HG03378 (cell line): Measurements from ENCODE around the gene DAPK3.
"Not testable (repeated sequence)": the region's sequence is repeated elsewhere in the genome, so short reads cannot be mapped to it uniquely, and the experiment has no call there.

ENCODE experiments used
- ATAC-seq: cut with Tn5 transposase; IDR thresholded peaks from one replicate; pipeline ENCODE4 v1.9.1; 2021; ENCODE audit warnings: mild to moderate bottlenecking, moderate library complexity; ENCODE audit not compliant: unreplicated experiment

The DAPK3 gene

DNA sequence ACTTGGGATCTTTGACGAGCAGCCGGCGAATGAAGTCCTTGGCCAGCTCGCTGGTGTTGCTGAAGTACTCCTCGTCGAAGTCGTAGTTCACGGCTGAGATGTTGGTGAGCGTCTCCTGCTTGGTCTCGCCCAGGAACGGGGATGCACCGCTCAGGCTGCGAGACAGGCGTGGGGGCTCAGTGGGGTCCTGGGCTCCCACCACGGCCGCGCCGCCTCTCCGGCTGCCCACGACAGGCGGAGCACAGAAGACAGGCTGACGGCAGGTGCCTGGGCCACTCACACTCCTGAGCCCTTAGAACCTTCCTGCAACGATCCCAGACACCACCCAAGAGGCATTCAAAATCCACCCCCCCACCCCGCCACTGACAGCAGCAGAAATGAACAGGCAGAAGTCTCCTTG is 9.9 kb downstream of the DAPK3 start:
- ATAC-seq: no peak

DNA sequence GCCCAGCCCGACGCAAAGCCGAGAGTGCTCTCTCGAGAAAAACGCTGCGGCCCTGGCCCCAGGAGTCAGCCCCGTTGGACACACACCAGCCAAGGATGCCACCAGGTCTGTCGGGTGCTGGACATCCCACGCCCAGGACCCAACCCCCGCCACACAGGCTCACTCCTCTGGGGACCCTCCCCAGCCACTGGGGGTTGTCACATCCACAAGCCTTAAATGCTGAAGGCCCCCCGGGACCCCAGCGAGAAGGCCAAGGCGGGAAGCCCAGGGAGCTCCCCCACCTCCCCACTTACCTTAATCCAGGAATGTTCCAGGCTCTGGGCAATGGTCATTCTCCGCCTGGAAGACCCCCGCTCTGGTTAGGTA is 11.2 kb downstream of the DAPK3 start:
- no peak for ATAC-seq

DNA sequence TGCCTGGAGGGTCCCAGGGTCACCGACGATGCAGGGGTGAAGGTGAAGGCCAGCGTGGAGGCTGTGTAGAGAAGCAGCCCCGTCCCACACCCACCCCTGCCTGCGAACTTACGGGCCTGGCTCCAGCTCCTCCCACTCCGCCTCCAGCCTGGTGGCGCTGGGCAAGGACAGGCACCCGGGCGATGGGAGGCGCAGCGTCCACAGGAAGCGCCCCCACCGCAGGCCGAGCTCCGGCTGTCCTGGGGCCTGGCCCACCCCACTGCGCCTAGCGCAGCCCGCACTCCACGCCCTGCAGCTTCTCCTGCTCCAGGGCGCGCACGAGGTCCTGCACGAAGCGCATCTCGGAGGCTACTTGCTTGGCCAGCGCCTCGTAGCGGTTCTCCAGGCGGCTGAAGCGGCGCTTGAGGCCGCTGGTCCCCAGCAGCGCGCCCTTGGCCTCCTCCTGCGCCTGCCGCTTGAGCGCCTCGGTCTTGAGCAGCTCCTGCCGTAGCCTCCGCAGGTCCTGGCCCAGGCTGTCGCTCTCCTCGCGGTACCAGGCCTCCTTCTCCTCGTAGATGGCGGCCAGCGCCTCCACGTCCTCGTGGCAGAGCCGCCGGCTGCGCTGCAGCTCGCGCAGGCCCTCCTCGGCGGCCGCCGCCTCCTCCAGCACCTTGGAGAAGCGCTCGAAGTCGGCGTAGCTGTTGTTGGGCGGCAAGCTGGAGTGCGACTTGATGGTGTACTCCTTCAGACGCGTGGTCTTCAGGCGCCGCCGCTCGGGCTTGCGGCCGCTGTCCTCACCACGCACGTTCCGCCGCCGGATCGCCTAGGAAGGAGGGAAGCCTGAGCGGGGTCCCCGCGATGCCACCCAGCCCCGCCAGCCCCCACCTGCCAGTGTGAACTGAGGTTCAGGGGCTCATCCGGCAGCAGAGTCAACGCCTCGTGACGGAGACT is 11.8 kb downstream of the DAPK3 start:
- ATAC-seq: no peak

DNA sequence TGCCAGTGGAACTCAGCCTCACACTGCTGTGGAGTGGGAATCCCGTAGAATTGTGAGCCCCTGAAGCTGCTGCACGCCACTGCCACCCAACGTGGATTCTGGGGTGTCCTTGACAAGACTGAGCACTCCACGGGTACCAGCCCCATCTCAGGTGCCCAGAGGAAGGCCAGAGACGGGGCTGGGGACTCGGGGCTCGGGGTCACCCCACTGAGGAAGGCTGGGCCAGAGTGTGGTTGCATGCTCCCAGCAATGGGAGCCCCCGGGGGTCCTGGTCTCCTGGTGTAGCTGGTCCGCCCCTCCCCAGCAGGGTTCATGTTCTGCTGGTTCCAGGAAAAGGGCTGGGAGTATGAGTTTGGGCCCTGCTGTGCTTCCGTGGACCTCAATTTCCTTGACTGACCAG is 15.2 kb downstream of the DAPK3 start:
- no peak for ATAC-seq

DNA sequence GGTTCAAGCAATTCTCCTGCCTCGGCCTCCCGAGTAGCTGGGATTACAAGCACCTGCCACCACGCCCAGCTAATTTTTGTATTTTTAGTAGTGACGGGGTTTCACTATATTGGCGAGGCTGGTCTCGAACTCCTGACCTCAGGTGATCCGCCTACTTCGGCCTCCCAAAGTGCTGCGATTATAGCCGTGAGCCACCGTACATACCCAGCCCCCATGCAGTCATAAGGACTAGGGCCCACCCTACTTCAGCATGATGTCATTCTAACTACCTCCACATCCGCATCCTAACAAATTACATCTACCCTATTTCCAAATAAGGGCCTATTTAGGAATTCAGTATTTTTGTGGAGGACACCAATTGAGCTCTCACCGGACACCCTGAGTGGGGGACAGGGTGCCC is 15.6 kb downstream of the DAPK3 start:
- ATAC-seq: not testable (repeated sequence)

DNA sequence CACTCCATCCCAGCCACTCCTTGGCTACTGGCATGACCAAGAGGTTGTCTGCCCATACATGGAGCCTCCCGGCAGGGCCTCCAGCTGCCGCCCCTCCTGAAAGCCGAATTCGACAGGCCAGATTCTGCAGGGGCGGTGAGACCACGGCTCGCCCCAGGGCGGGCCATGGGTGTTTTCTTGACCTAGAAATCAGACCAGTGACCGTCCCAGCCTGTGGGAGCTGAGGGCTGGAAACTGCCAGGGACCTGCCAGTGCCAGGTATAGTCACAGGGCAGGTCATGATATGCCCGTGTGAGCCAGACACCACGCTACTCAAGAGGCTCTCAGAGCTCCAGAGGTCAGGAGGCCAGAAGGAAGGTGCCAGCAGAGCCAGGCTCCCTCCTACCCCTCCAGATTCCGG is 16.8 kb downstream of the DAPK3 start:
- ATAC-seq: no peak

DNA sequence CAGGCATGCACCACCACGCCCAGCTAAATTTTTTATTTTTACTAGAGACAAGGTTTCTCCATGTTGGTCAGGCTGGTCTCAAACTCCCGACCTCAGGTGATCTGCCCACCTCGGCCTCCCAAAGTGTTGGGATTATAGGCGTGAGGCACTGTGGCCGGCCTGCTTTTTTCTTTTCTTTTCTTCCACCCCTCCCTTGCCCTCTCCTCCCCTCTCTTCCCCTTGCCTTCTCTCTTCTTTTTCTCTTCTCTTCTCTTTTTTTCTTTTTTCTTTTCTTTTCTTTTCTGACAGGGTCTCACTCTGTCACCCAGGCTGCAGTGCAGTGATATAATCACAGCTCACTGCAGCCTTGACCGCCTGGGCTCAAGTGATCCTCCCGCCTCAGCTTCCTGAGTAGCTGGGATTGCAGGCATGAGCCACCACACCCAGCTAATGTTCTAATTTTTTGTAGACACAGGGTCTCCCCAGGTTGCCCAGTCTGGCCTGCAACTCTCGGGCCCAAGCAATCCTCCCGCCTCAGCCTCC is 18.1 kb downstream of the DAPK3 start:
- ATAC-seq: not testable (repeated sequence)

DNA sequence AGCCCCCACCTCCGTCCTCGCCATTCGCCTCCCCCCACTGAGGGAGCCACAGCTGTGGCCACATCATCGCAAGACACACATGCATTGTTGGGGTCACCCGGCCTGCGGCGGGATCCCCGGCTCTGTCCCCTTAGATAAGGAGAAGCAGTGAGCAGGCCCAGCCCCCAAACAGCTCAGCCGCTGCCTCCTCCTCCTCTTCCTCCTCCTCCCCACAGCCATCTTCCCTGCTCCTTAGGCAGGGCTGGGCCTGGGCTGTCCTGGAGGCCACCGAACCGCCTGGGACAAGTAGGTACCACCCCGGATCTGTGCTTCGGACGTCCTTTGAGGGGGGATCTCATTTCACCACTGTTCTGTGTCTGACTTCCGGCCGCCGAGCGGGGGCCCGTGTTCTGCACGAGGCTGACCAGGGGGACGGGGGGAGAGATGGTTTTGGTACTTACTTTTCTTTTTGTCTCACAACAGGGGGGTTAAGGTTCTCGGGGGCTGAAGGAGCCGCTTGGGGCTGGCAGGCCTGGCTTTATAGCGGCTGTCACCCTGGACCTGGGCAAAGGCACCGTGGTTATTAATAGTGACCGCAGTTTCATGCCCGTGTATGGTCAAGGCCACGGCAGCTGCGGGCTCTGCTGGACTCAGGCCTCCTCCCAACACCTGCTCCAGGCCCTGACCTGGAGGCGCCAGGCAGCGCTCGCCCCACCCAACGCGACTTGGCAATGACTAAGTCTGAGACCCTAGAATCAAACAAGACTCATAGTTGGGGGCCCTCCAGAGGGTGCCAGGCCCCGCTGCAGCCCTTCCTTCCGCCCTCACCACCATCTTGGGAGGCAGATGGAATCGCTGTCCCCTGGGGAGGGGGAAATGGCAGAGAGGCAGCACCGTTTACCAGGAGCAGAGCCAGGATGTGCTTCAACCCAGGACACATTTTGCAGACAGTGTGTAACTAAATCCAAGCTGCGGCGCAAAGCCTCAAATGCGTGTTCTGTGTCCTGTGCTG is 19.7 kb downstream of the DAPK3 start:
- no peak for ATAC-seq

DNA sequence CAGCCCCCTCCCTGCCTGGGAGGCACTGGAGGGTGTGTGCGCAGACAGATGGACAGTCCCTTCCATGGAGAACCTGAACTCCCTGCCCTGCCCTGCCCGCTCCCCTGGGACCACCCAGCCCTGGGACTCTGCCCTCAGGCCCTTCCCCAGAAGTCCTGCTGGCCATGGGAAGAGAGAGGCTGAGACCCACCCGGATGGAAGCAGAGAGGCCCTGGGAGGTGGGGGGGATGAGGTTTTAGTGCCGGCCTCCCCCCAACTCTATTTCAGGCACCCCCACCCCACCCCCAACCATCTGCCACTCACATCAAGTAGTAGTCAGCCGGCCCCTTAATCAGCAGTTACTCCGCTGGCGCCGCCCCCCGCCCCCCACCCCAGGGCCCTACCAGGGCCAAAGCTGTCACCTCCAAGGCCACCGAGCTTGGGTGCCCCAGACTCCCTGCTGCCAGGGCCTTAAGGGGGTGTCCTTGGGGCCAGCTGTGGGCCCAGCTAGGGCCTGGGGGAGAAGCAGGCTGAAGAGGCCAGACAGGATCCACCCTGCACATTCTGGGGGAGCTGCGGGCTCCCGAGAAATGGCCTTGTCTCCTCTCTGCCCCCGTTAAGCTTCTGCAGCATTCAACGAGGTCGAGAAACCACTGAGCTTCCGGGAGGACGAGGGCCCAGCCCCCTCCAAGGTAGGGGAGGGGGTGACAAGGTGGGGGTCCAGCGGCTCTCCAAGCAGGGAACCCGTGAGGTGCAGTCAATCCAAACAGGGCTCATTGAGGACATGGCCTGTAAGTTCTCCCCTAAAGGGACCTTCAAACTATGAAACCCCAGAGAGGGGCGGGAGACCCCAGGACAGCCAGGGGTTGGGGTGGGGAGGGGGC is 20.7 kb downstream of the DAPK3 start:
- no peak for ATAC-seq

DNA sequence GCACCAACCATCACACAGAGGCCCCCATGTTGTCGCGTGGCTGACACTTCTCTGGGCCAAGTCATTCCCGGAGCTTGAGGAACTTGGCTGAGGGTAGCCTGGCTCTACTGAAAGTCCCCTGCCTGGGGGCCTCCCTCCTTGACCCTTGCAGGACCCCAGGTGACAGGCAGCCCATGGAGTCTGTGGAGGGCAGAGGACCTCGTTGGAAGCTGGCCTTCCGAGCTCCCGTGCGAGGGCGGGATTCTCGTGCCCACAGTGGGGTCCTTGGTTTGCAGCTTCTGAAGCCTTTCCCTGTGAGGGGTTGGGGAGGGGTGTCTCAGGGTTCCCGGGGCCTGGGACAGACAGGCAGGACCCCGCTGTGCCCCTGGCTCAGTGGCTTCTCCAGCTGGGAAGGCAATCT is 21.6 kb downstream of the DAPK3 start:
- no peak for ATAC-seq

DNA sequence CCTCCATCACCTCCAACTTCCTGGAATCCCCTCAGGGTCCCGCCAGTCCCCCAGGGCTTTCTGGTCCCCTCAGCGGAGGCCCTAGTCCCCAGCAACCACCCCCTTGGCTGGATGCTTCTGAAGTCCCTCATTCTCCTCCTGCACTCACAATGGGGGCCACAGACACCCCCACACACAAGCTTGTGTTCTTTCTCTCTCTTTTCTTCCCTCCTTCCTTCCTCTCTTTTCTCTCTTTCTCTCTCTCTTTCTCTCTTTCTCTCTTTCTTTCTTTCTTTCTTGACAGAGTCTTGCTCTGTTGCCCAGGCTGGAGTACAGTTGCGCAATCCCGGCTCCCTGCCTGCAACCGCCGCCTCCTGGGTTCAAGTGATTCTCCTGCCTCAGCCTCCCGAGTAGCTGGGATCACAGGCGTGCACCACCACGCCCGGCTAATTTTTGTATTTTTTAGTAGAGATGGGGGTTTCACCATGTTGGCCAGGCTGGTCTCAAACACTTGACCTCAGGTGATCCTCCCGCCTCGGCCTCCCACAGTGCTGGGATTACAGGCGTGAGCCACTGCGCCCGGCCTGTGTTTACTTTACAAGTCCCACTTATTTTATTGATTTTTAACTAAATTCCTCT is 23.5 kb downstream of the DAPK3 start:
- ATAC-seq: not testable (repeated sequence)

DNA sequence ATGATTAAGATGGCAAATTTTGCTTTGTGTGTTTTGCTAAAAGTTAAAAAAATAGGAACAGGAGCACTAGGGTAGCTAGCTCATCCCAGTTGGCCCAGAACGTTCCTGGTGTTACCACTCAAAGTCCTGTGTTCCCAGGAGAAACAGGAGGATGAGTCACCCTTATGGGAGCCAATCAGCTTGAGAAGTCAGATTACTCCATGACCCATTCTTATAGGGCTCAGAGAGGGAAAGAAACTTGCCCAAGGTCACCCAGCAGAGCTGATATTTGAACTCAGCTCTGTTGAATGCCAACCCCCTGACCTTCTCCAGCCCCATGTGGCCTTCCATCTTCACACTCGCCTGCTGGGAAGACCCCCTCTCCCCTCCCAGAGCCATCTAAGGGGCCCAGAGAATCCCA is 25.1 kb downstream of the DAPK3 start:
- ATAC-seq: no peak

DNA sequence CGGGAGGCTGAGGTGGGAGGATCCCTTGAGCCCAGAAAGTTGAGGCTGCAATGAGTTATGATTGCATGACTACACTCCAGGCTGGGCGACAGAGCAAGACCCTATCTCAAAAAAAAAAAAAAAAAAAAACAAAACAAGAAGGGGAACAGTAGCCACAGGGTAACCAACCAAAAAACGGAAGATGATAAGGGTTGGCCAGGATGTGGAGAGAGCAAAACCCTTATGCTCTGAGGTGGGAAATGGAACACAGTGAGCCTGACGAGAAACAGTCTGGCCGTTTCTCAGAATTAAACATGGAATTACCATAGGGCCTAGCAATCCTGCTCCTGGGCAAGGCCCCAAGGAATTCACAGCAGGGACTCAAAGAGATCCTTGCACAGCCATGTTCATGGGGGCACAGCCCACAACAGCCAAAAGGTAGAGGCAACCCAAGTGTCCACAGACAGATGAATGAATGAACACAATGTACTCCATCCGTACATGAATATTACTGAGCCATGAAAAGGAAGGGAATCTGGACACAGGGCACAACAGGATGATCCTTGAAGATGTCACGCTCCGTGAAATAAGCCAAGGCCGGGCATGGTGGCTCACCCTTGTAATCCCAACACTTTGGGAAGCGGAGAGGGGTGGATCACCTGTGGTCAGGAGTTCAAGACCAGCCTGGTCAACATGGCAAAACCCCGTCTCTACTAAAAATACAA is 26.7 kb downstream of the DAPK3 start:
- ATAC-seq: no peak

DNA sequence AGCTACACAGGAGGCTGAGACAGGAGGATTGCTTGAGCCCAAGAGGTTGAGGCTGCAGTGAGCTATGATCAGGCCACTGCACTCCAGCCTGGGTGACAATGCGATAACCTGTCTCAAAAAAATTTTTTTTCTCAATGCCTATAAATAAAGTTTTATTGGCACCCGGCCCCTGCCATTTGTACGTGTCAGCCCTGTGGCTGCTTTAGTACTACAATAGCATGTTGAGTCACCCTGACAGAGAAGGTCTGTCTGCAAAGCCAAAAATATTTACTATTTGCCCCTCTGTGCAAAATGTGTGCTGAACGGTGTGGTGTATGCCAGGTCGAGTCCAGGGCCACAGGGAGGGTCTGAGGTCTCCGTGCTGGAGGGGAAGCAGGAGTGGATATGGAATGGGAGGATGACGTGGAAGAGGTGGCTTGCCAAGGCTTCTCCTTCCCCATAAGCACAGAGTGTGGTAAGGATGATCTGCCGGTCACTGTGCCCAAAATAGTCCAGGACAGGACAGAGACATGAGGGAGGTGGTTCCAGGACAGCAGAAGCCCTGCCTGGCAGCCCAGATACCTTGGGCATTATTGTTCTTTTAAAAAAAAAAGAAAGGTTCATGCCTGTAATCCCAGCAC is 28.0 kb downstream of the DAPK3 start:
- no peak for ATAC-seq

DNA sequence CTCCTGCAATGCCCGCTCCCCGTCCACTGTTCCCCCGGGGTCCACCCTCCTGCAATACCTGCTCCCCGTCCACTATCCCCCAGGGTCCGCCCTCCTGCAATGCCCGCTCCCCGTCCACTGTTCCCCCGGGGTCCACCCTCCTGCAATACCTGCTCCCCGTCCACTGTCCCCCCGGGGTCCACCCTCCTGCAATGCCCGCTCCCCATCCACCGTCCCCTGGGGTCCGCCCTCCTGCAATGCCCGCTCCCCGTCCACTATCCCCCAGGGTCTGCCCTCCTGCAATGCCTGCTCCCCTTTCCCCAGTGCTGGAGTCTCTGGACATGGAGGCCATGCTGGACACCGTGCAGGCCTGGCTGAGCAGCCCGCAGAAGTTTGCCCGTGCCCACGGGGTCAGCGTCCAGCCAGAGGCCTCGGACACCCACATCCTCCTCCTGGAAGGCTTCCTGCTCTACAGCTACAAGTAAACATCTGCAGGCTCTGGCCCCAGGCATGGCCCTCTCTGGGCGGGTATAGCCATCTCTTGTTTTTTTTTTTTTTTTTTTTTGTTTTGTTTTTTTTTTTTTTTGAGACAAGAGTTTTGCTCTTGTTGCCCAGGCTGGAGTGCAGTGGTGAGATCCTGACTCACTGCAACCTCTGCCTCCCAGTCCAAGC is 32.5 kb downstream of the DAPK3 start:
- ATAC-seq: not testable (repeated sequence)

DNA sequence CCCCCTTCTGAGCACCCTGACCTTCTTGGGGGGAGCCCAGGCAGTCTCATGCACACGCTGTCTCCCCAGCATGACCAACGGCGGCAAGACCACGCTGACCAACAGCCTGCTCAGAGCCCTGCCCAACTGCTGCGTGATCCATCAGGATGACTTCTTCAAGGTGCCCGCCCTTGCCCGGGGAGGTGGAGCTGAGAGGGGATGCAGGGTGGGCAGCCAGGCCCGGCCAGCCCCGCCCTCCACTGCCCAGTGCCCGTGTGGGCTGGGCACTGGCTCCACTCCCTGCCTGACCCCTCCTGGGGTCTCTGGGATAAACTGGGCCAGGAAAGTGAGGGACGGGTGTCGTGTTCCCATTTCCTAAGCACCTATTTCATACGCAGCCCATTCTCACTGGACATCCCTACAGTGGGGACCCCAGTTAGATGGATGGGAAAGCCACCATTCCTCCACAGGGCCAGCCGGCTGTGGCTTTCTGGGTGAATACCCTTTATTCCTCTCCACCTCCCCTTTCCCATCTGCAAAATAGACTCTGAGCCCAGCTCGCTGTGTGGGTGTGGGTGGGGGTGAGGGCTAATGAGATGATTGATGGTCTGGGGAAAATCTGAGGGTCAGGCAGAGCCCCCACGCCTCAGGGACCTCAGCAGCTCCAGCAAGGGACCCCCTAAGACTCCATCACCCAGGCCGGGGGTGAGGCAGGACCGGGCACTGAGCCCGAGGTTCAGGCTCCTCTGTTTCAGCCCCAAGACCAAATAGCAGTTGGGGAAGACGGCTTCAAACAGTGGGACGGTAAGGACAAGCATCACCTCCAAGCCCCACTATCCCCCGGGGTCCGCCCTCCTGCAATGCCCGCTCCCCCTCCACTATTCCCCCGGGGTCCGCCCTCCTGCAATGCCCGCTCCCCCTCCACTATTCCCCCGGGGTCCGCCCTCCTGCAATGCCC is 34.1 kb downstream of the DAPK3 start:
- no peak for ATAC-seq
